SK-N-SH (cell line): ENCODE data around the gene DHX36.

Experiments
- CTCF ChIP-seq: fragments of 200-600 bp; sonication (generic); IDR thresholded peaks from 2 replicates; pipeline ENCODE4 v1.6.1; 2017; ENCODE audit warnings: antibody characterized with exemption, mild to moderate bottlenecking, moderate library complexity
- EZH2phosphoT487 ChIP-seq: fragments of 200-600 bp; sonication (generic); IDR thresholded peaks from 2 replicates; pipeline ENCODE4 v1.6.1; 2017; ENCODE audit warnings: low read depth, mixed run types, mild to moderate bottlenecking, antibody characterized with exemption, moderate library complexity, borderline replicate concordance
- FOXJ3 ChIP-seq: sonication (generic); formaldehyde crosslinking; IDR thresholded peaks from 2 replicates; pipeline ENCODE4 v1.5.1; 2020; ENCODE audit warnings: mild to moderate bottlenecking, missing genetic modification reagents
- MAX ChIP-seq: IDR thresholded peaks from 2 replicates; pipeline ENCODE4 v1.4.0; 2012; ENCODE audit warnings: low read depth
- MXI1 ChIP-seq: IDR thresholded peaks from 2 replicates; pipeline ENCODE4 v1.6.1; 2012; ENCODE audit warnings: mild to moderate bottlenecking, low read depth, low read length, improper control_type of control experiment
- NRF1 ChIP-seq: IDR thresholded peaks from 2 replicates; pipeline ENCODE4 v1.6.1; 2012; ENCODE audit warnings: low read depth, mild to moderate bottlenecking, low read length
- POLR2AphosphoS5 ChIP-seq: IDR thresholded peaks from 2 replicates; pipeline ENCODE4 v1.6.1; 2012; ENCODE audit warnings: low read depth, low read length
- SMC3 ChIP-seq: IDR thresholded peaks from 2 replicates; pipeline ENCODE4 v1.6.1; 2012; ENCODE audit warnings: low read depth, low read length, improper control_type of control experiment
- TAF1 ChIP-seq: IDR thresholded peaks from 2 replicates; pipeline ENCODE4 v1.6.1; 2012; ENCODE audit warnings: low read depth, mild to moderate bottlenecking, low read length, moderate library complexity, borderline replicate concordance
- TCF12 ChIP-seq: IDR thresholded peaks from 2 replicates; pipeline ENCODE4 v1.4.0; 2012

GRCh38 chr3:154224866-154225265, 99.4 kb downstream of the DHX36 start:
- TF ChIP-seq CTCF (no peak), TCF12 (no peak), MXI1 (no peak), MAX (no peak), POLR2AphosphoS5 (no peak), NRF1 (no peak), SMC3 (no peak), EZH2phosphoT487 (no peak), FOXJ3 (CRISPR knock-in tag) (no peak), TAF1 (no peak)
